SH-SY5Y (cell line): ENCODE data around the gene SLC17A4.

Experiments used
- GATA2 ChIP-seq: IDR thresholded peaks from 2 replicates; pipeline ENCODE4 v1.6.1; 2011; ENCODE audit warnings: mild to moderate bottlenecking, low read depth, low read length
- GATA3 ChIP-seq: IDR thresholded peaks from 2 replicates; pipeline ENCODE4 v1.6.1; 2011; ENCODE audit warnings: low read depth, mild to moderate bottlenecking, low read length, moderate library complexity

GRCh38 chr6:25789475-25789874, 34.9 kb downstream of the SLC17A4 start:
- TF ChIP-seq GATA2 (no peak), GATA3 (no peak)
